ENCODE measurements around the gene SUPT6H.
"Not testable (repeated sequence)": the region's sequence is repeated elsewhere in the genome, so short reads cannot be mapped to it uniquely, and the experiment has no call there.

GRCh38 chr17:28723836-28724499, 62.0 kb downstream of the SUPT6H start:
- not testable (repeated sequence) for TF ChIP-seq EZH2phosphoT487 (IDR thresholded peaks at IDR 0.05; ENCODE audit: insufficient read depth, low read depth); EZH2 (IDR thresholded peaks at IDR 0.05; ENCODE audit: insufficient read depth, poor library complexity, severe bottlenecking)
